ENCODE data around the gene SYCP3. TPM values are rescaled to one million over a fixed set of nuclear protein-coding genes. Genes with fewer than 3 reads are reported as not detected.

Gene SYCP3
- total RNA-seq, 4 donors from 2014 or later: 0.38 to 0.53 TPM; not detected in 2

DNA sequence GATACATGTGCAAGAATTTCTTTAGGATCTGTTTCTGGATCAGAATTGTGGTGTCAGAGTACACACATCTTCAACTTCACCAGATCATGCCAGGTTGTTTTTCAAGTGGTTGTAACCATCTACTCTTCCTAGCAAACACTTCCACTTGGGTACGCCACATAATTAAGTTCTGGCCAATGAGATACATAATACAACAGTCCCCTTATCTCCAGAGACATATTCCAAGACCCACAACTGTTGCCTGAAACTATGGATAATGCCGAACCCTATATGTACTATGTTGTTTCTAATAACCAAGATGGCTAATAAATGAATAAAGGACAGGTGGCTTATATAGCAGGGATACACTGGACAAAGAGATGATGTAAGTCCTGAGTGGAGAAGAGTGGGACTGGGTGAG lies 44.3 kb downstream of the SYCP3 start:
- no peaks in the 10 kb centered on the region for H3K36me3 ChIP-seq
- no peak overlapping the region for H3K4me3 ChIP-seq
- intact Hi-C loops (cut with DNase I): loop anchor here (5.0 kb wide), 1 partner anchor 288 kb away; the partner anchor contains the start of gene ARL1
- no peaks in the 10 kb centered on the region for H3K9me3 ChIP-seq
- H3K27ac ChIP-seq: no peak overlapping the region
- H3K4me1 ChIP-seq: peaks cover 8 to 41% (median 13%) of the 10 kb centered on the region in 3 donors
- no peak for TF ChIP-seq POLR2A (IDR thresholded peaks at IDR 0.05)
- TF ChIP-seq, protein P1, sequence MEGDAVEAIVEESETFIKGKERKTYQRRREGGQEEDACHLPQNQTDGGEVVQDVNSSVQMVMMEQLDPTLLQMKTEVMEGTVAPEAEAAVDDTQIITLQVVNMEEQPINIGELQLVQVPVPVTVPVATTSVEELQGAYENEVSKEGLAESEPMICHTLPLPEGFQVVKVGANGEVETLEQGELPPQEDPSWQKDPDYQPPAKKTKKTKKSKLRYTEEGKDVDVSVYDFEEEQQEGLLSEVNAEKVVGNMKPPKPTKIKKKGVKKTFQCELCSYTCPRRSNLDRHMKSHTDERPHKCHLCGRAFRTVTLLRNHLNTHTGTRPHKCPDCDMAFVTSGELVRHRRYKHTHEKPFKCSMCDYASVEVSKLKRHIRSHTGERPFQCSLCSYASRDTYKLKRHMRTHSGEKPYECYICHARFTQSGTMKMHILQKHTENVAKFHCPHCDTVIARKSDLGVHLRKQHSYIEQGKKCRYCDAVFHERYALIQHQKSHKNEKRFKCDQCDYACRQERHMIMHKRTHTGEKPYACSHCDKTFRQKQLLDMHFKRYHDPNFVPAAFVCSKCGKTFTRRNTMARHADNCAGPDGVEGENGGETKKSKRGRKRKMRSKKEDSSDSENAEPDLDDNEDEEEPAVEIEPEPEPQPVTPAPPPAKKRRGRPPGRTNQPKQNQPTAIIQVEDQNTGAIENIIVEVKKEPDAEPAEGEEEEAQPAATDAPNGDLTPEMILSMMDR (IDR thresholded peaks at IDR 0.05): no peak
- H3K27me3 ChIP-seq: no peaks in the 10 kb centered on the region
- DNase-seq: no peak
- WGBS, 2 donors: 92 to 95% methylated on average over 2 of the region's 2 CpGs

DNA sequence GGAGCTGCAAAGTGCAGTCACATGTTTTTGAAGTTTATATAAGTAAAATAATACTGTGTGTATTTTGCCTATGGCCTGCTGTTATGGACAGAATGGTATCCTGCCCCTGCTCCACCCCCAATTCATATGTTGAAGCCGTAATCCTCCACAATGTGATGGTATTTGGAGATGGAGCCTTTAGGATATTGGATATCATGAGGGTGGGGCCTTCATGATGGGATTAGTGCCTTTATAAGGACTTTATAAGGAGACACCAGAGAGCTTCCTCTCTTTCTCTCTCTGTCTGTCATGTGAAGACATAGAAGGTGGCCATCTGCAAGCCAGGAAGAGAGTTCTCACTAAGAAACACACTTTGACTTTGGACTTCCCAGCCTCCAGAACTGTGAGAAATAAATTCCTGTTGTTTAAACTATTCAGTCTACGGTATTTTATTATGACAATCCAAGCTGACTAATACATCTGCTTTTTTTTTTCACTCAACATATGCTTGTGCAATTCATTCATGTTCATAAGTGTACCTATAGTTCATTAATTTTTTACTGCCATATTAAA lies 44.9 kb downstream of the SYCP3 start:
- Histone ChIP-seq H3K4me1 (peaks cover 8 to 35% (median 13%) of the 10 kb centered on the region in 3 donors), H3K27me3 (no peaks in the 10 kb centered on the region), H3K9me3 (no peaks in the 10 kb centered on the region), H3K36me3 (no peaks in the 10 kb centered on the region), H3K27ac (no peak overlapping the region), H3K4me3 (no peak overlapping the region)
- WGBS, 2 donors: 77 to 94% methylated on average over 2 of the region's 2 CpGs
- intact Hi-C loops (cut with DNase I): no loop called here
- no peak for TF ChIP-seq POLR2A (IDR thresholded peaks at IDR 0.05)
- DNase-seq: no peak

DNA sequence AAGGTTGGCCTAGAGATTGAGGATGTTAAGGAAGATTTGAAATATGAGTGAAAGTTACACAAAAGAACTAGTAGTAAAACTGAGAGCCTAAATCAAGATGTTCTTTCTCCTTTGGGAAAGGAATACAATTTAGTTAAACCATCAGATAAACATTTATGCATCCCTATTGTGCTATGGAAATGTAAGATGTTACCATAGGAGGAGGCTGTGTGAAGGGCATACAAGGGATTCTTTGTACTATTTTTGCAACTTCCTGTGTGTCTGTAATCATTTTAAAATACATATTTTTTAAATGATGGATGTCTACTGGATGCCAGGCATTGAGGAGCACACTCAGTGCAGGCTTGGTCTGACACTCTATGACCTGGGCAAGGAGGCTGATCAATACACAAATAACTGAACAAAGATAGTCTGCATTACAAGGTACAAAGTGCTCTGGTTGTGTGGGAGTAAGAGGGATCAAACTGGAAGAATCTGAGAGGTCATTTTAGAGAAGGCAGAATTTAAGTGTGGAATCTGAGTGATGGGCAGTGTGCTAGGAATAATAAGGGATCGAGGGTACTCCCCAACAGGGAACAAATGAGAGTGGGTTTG lies 47.7 kb downstream of the SYCP3 start:
- DNase-seq: no peak
- H3K9me3 ChIP-seq: no peaks in the 10 kb centered on the region
- 79 to 94% methylated on average over 1 of the region's 1 CpG for WGBS, 2 donors
- H3K27me3 ChIP-seq: no peaks in the 10 kb centered on the region
- no peaks in the 10 kb centered on the region for H3K36me3 ChIP-seq
- intact Hi-C loops (cut with DNase I): no loop called here
- no peak overlapping the region for H3K27ac ChIP-seq
- H3K4me1 ChIP-seq: peaks cover 5 to 14% (median 7%) of the 10 kb centered on the region in 3 donors
- H3K4me3 ChIP-seq: no peak overlapping the region
- TF ChIP-seq, protein P1 (IDR thresholded peaks at IDR 0.05): no peak
- no peak for TF ChIP-seq POLR2A (IDR thresholded peaks at IDR 0.05)

DNA sequence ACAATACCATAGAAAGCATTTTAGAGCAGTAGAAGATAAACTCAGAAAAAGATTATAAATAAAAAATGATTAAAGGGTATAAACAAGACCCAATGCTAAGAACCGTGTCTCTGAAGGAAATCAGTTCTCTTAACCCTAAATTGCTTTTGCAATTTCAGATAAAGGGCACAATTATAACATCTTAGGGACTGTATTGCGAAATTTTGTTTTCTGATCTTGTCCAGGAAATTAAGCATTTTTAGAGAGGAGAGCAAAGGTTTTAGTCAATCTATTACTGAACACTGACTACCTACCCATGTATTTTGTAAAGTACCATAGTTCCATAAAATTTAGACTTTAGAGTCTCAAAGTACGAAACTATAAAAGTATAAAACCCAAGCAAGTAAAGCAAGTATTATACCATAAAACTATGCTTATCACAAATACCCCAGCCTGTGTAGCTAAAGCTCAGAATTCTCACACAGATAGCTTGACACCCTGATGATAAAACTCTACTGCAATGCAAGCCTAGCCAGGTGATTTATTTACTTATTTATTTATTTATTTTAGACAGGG lies 48.6 kb downstream of the SYCP3 start:
- H3K27me3 ChIP-seq: no peaks in the 10 kb centered on the region
- H3K4me3 ChIP-seq: no peak overlapping the region
- no peak overlapping the region for H3K27ac ChIP-seq
- TF ChIP-seq, protein P1 (IDR thresholded peaks at IDR 0.05): no peak
- no peak for TF ChIP-seq POLR2A (IDR thresholded peaks at IDR 0.05)
- 43 to 64% methylated on average over 3 of the region's 3 CpGs for WGBS, 2 donors
- H3K4me1 ChIP-seq: peaks cover 0 to 4% (median 0%) of the 10 kb centered on the region in 3 donors
- H3K9me3 ChIP-seq: no peaks in the 10 kb centered on the region
- no peaks in the 10 kb centered on the region for H3K36me3 ChIP-seq
- no peak for DNase-seq
- intact Hi-C loops (cut with DNase I): no loop called here

DNA sequence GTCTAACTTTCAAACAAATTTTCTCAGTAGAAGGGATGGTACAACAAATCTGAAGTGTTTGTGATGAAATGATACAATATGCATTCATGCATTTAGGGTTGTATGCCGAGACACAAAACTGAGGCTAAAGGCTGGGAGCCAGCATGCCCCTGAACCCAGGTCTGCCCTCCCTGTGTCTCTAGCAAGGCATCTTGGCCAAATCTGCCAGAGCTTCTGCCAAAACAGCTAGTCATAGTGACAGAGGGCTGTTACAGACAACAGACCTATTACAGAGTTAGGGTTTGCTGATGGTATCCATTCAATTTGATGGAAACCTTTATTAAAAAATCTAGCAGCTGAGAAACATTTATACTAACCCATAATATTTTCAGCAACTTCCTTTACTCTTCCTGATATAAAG lies 53.1 kb downstream of the SYCP3 start:
- no peak for TF ChIP-seq POLR2A (IDR thresholded peaks at IDR 0.05)
- TF ChIP-seq, protein P1 (IDR thresholded peaks at IDR 0.05): no peak
- WGBS, 2 donors: 64 to 78% methylated on average over 1 of the region's 1 CpG
- intact Hi-C loops (cut with DNase I): no loop called here

More for the DNA sequence above, 53.1 kb downstream of the SYCP3 start:
- Histone ChIP-seq H3K27ac (no peak overlapping the region), H3K9me3 (no peaks in the 10 kb centered on the region), H3K27me3 (no peaks in the 10 kb centered on the region), H3K36me3 (no peaks in the 10 kb centered on the region), H3K4me1 (no peaks in the 10 kb centered on the region), H3K4me3 (no peak overlapping the region)
- no peak for DNase-seq
